Uterus (tissue), 4 donors: Measurements from ENCODE around the gene A1BG. TPM values are rescaled to one million over a fixed set of nuclear protein-coding genes. Genes with fewer than 3 reads are reported as not detected.
A peak's percentile ranks its signal among the peaks of the same experiment; 100 is the strongest.

Experiments
- DNase-seq, 2 donors: peaks; one replicate each; pipeline ENCODE4 v3.0.0-alpha.2; 2019 to 2020
- H3K27ac ChIP-seq, 2 donors: fragments of 200-600 bp; sonication (generic); 1 replicate in 1 of 2; 2 replicates in 1 of 2; pipeline ENCODE4 v1.5.1; 2016 to 2018
- H3K27me3 ChIP-seq, 2 donors: fragments of 200-600 bp; sonication (generic); one replicate each; pipeline ENCODE4 v1.5.1; 2018 to 2019; ENCODE audit warnings: control low read depth in 1 of 2
- H3K36me3 ChIP-seq, 2 donors: fragments of 200-600 bp; sonication (generic); one replicate each; pipeline ENCODE4 v1.5.1; 2019; ENCODE audit warnings: control low read depth in 1 of 2
- H3K4me1 ChIP-seq, 2 donors: fragments of 200-600 bp; sonication (generic); one replicate each; pipeline ENCODE4 v1.5.1; 2018 to 2019; ENCODE audit warnings: control low read depth in 1 of 2
- H3K4me3 ChIP-seq, 2 donors: fragments of 200-600 bp; sonication (generic); 1 replicate in 1 of 2; 2 replicates in 1 of 2; pipeline ENCODE4 v1.5.1; 2018 to 2019; ENCODE audit warnings: mild to moderate bottlenecking in 1 of 2
- H3K9me3 ChIP-seq, 2 donors: fragments of 200-600 bp; sonication (generic); one replicate each; pipeline ENCODE4 v1.5.1; 2019; ENCODE audit warnings: control low read depth in 1 of 2
- CTCF ChIP-seq, 4 experiments: fragments of 200-600 bp in 2 of 4; fragments of 450-650 bp in 2 of 4; sonication (generic) in 2 of 4; IDR thresholded peaks; one replicate each; pipeline ENCODE4 v1.5.1; 2016 to 2019; ENCODE audit warnings: antibody characterized with exemption in 4 of 4, mild to moderate bottlenecking in 2 of 4, moderate library complexity in 1 of 4
- POLR2A ChIP-seq, 2 donors: fragments of 450-650 bp; IDR thresholded peaks; one replicate each; pipeline ENCODE4 v1.6.1; 2016; ENCODE audit warnings: antibody characterized with exemption in 2 of 2, mild to moderate bottlenecking in 1 of 2, moderate library complexity in 1 of 2
- intact Hi-C: fragments of 100-400 bp; cut with DNase I; formaldehyde crosslinking; loops from one replicate; pipeline ENCODE4 v1.15.1; 2023; ENCODE audit warnings: low total_unique reads
- total RNA-seq, 4 donors: library from RNA; depleted of rRNA in 3 of 4; stranded (reverse); fragments of >200 nt in 3 of 4; gene quantifications; one replicate each; pipeline versions ENCODE4 v1.1.0 to v1.2.4, GENCODE V29; 2014 to 2023
- donor health status: DM: yes; HTN: yes; CAD: no.

Gene A1BG
- total RNA-seq, 4 donors from 2014 or later, result 2.8 to 108 (median 12.9) TPM

- H3K4me1 ChIP-seq, result peaks cover 0 to 5% of the 10 kb centered on the region in 2 donors
- H3K4me3 ChIP-seq, result peak within 1 kb of the TSS; percentile 82 to 83
- H3K36me3 ChIP-seq, result no peaks in the 10 kb centered on the region
- DNase-seq, result peak; percentile 95 to 97
- intact Hi-C loops, result no loop called here
- H3K9me3 ChIP-seq, result no peaks in the 10 kb centered on the region
- TF ChIP-seq CTCF (IDR thresholded peaks at IDR 0.05), result peak in 1 of 4 experiments; percentile 17
- peak; percentile 50 to 78 for TF ChIP-seq POLR2A (IDR thresholded peaks at IDR 0.05)
- no peaks in the 10 kb centered on the region for H3K27me3 ChIP-seq
- peak within 1 kb of the TSS; percentile 94 to 95 for H3K27ac ChIP-seq
Observed at GRCh38 chr19:58326914-58327726, 26.2 kb downstream of the A1BG start, which contains the start of gene ZSCAN22. TSS of gene ZSCAN22 (plus strand) at chr19:58326994. CDS start at chr19:58334803, 7,809 bp downstream.

- Histone ChIP-seq H3K36me3 (no peaks in the 10 kb centered on the region), H3K4me1 (peaks cover 0 to 5% of the 10 kb centered on the region in 2 donors), H3K4me3 (peak overlapping the region; percentile 82 to 83), H3K27me3 (no peaks in the 10 kb centered on the region), H3K9me3 (no peaks in the 10 kb centered on the region), H3K27ac (peak overlapping the region; percentile 94 to 95)
- TF ChIP-seq POLR2A (IDR thresholded peaks at IDR 0.05) (no peak), CTCF (IDR thresholded peaks at IDR 0.05) (no peak)
- intact Hi-C loops, result no loop called here
- DNase-seq, result no peak
Observed at GRCh38 chr19:58326501-58326913, 26.8 kb downstream of the A1BG start.

- Histone ChIP-seq H3K27ac (no peak overlapping the region), H3K27me3 (no peaks in the 10 kb centered on the region), H3K4me3 (no peak overlapping the region), H3K4me1 (peaks cover 0 to 5% of the 10 kb centered on the region in 2 donors), H3K9me3 (no peaks in the 10 kb centered on the region), H3K36me3 (no peaks in the 10 kb centered on the region)
- DNase-seq, result no peak
- TF ChIP-seq POLR2A (IDR thresholded peaks at IDR 0.05) (no peak), CTCF (IDR thresholded peaks at IDR 0.05) (no peak)
- intact Hi-C loops, result no loop called here
Observed at GRCh38 chr19:58325311-58326022, 27.8 kb downstream of the A1BG start.

- Histone ChIP-seq H3K4me3 (no peak overlapping the region), H3K4me1 (no peaks in the 10 kb centered on the region), H3K9me3 (no peaks in the 10 kb centered on the region), H3K36me3 (no peaks in the 10 kb centered on the region), H3K27me3 (no peaks in the 10 kb centered on the region), H3K27ac (no peak overlapping the region)
- intact Hi-C loops, result no loop called here
- no peak for DNase-seq
- TF ChIP-seq CTCF (IDR thresholded peaks at IDR 0.05), result no peak
- no peak for TF ChIP-seq POLR2A (IDR thresholded peaks at IDR 0.05)
Observed at GRCh38 chr19:58319241-58319640, 34.1 kb downstream of the A1BG start.

GRCh38 chr19:58318297-58318696 lies 35.0 kb downstream of the A1BG start:
- Histone ChIP-seq H3K4me3 (no peak overlapping the region), H3K4me1 (no peaks in the 10 kb centered on the region), H3K9me3 (no peaks in the 10 kb centered on the region), H3K27me3 (no peaks in the 10 kb centered on the region), H3K36me3 (no peaks in the 10 kb centered on the region), H3K27ac (no peak overlapping the region)
- intact Hi-C loops, result no loop called here
- DNase-seq, result no peak
- TF ChIP-seq CTCF (IDR thresholded peaks at IDR 0.05) (no peak), POLR2A (IDR thresholded peaks at IDR 0.05) (no peak)
